ENCODE results near the gene SIGLEC11.

DNA sequence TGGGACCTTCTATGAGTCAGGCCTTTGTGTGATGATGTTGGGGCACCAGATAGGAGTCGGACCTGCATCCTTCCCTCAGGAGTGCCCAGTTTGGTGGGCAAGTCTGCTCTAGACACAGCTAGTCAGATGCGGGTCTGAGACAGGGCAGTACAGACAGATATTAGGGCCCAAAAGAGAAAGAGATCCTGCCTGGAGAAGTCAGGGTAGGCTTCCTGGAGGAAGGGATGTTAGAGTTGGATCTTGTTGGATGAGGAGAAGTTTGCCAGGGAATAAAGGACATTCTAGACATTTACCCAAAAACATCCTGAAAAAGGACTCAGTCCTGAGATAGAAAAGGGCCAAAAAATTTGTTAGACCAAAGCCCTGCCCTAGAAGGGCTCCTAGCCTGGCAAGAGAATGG, 47.0 kb upstream of the SIGLEC11 start:
- no peak for TF ChIP-seq POLR2A (IDR thresholded peaks at IDR 0.05)
- TF ChIP-seq, protein P1, sequence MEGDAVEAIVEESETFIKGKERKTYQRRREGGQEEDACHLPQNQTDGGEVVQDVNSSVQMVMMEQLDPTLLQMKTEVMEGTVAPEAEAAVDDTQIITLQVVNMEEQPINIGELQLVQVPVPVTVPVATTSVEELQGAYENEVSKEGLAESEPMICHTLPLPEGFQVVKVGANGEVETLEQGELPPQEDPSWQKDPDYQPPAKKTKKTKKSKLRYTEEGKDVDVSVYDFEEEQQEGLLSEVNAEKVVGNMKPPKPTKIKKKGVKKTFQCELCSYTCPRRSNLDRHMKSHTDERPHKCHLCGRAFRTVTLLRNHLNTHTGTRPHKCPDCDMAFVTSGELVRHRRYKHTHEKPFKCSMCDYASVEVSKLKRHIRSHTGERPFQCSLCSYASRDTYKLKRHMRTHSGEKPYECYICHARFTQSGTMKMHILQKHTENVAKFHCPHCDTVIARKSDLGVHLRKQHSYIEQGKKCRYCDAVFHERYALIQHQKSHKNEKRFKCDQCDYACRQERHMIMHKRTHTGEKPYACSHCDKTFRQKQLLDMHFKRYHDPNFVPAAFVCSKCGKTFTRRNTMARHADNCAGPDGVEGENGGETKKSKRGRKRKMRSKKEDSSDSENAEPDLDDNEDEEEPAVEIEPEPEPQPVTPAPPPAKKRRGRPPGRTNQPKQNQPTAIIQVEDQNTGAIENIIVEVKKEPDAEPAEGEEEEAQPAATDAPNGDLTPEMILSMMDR (IDR thresholded peaks at IDR 0.05): no peak
- TF ChIP-seq POLR2AphosphoS5 (IDR thresholded peaks at IDR 0.05): no peak
- TF ChIP-seq EP300 (IDR thresholded peaks at IDR 0.05): no peak
